Naive thymus-derived CD8-positive, alpha-beta T cell (primary cell): Measurements from ENCODE around the gene PCDHGA6. TPM values are rescaled to one million over a fixed set of nuclear protein-coding genes. Genes with fewer than 3 reads are reported as not detected.
A peak's percentile ranks its signal among the peaks of the same experiment; 100 is the strongest.
"Not testable (repeated sequence)": the region's sequence is repeated elsewhere in the genome, so short reads cannot be mapped to it uniquely, and the experiment has no call there.

Source experiments
- ATAC-seq, 2 donors: fragments of 150-1000 bp; cut with Tn5 transposase in 1 of 2; sonication (Bioruptor Pico), chemical (Tn5 transposase) in 1 of 2; 1 replicate in 1 of 2; 2 replicates in 1 of 2; pipeline ENCODE4 v1.10.0; 2021; ENCODE audit warnings: mild to moderate bottlenecking in 2 of 2, moderate library complexity in 2 of 2
- POLR2A ChIA-PET: fragments of 350-600 bp; sonication (Branson Sonifier 250); formaldehyde crosslinking; loops from one replicate; lab custom pipeline; 2021; ENCODE audit warnings: antibody characterized with exemption; lab: Charles Lee
- DNase-seq, 10 donors: peaks; one replicate each; pipeline versions ENCODE4 v3.0.0 to v3.0.0-alpha.2; 2020 to 2022
- H3K27ac Mint-ChIP-seq, 10 donors: one replicate each; pipeline ENCODE4 v1.8.0; 2020 to 2022; ENCODE audit warnings: mild to moderate bottlenecking in 10 of 10, mixed read lengths in 10 of 10, moderate library complexity in 4 of 10, inconsistent platforms in 1 of 10
- H3K27me3 Mint-ChIP-seq, 5 donors: one replicate each; pipeline ENCODE4 v1.8.0; 2021 to 2022; ENCODE audit warnings: mixed read lengths in 5 of 5
- H3K36me3 Mint-ChIP-seq, 3 donors: one replicate each; pipeline ENCODE4 v1.8.0; 2020 to 2022; ENCODE audit warnings: mixed read lengths in 3 of 3, mild to moderate bottlenecking in 2 of 3, inconsistent platforms in 1 of 3
- H3K4me1 Mint-ChIP-seq, 4 donors: one replicate each; pipeline ENCODE4 v1.8.0; 2021 to 2022; ENCODE audit warnings: mixed read lengths in 4 of 4
- H3K4me3 Mint-ChIP-seq, 10 donors: one replicate each; pipeline ENCODE4 v1.8.0; 2020 to 2022; ENCODE audit warnings: mild to moderate bottlenecking in 10 of 10, mixed read lengths in 10 of 10, moderate library complexity in 6 of 10, inconsistent platforms in 1 of 10
- H3K9me3 Mint-ChIP-seq, 9 donors: one replicate each; pipeline ENCODE4 v1.8.0; 2020 to 2022; ENCODE audit warnings: mixed read lengths in 9 of 9, mild to moderate bottlenecking in 3 of 9, inconsistent platforms in 1 of 9, moderate library complexity in 1 of 9
- polyA plus RNA-seq, 3 donors: library from polyadenylated mRNA; unstranded; fragments of 300-500 nt; fragmentation: Illumina TruSeq; gene quantifications; one replicate each; pipeline ENCODE4 v1.2.3, GENCODE V29; 2021
- total RNA-seq, 8 experiments: library from RNA in 2 of 8; stranded (reverse) in 2 of 8; gene quantifications; one replicate each; pipeline ENCODE4 v1.2.3 and lab custom pipeline; 2021 to 2026

The PCDHGA6 gene
- total and polyA plus RNA-seq, 5 experiments from 2014 or later, result 0.05 to 0.68 (median 0.60) TPM; not detected in 2

- POLR2A ChIA-PET, result no interaction called here
- peaks cover 0 to 73% (median 30%) of the 10 kb centered on the region in 9 donors for H3K9me3 Mint-ChIP-seq
Observed at GRCh38 chr5:141402553-141403243, 29.0 kb downstream of the PCDHGA6 start, which contains the start of gene PCDHGA9. PCDHGA9 (plus strand) TSS chr5:141402778; CDS start chr5:141402953, 175 bp downstream.

GRCh38 chr5:141403387-141403786 is 29.7 kb downstream of the PCDHGA6 start:
- H3K9me3 Mint-ChIP-seq, result peaks cover 0 to 80% (median 34%) of the 10 kb centered on the region in 9 donors
- peaks cover 50 to 91% (median 67%) of the 10 kb centered on the region in 5 donors for H3K27me3 Mint-ChIP-seq
- H3K27ac Mint-ChIP-seq, result no peak overlapping the region
- peaks cover 7 to 50% (median 25%) of the 10 kb centered on the region in 3 donors for H3K36me3 Mint-ChIP-seq
- ATAC-seq (no peak), DNase-seq (no peak)
- H3K4me3 Mint-ChIP-seq, result peak overlapping the region in 1 of 10 donors; percentile 7
- POLR2A ChIA-PET, result no interaction called here
- H3K4me1 Mint-ChIP-seq, result peaks cover 0 to 2% (median 2%) of the 10 kb centered on the region in 4 donors

More at GRCh38 chr5:141402553-141403243, 29.0 kb downstream of the PCDHGA6 start, which contains the start of gene PCDHGA9:
- Mint-ChIP-seq H3K27me3 (peaks cover 45 to 84% (median 63%) of the 10 kb centered on the region in 5 donors), H3K36me3 (peaks cover 7 to 45% (median 24%) of the 10 kb centered on the region in 3 donors), H3K4me1 (no peaks in the 10 kb centered on the region), H3K27ac (no peak within 1 kb of the TSS), H3K4me3 (peak within 1 kb of the TSS; percentile 43 to 77 (median 60))
- ATAC-seq (no peak), DNase-seq (no peak)

GRCh38 chr5:141407790-141408505 is 34.3 kb downstream of the PCDHGA6 start, which contains the start of gene PCDHGB6:
PCDHGB6 (plus strand) TSS chr5:141408021; CDS start chr5:141408203, 182 bp downstream.
- ATAC-seq, result peak; percentile 67 to 71

DNA sequence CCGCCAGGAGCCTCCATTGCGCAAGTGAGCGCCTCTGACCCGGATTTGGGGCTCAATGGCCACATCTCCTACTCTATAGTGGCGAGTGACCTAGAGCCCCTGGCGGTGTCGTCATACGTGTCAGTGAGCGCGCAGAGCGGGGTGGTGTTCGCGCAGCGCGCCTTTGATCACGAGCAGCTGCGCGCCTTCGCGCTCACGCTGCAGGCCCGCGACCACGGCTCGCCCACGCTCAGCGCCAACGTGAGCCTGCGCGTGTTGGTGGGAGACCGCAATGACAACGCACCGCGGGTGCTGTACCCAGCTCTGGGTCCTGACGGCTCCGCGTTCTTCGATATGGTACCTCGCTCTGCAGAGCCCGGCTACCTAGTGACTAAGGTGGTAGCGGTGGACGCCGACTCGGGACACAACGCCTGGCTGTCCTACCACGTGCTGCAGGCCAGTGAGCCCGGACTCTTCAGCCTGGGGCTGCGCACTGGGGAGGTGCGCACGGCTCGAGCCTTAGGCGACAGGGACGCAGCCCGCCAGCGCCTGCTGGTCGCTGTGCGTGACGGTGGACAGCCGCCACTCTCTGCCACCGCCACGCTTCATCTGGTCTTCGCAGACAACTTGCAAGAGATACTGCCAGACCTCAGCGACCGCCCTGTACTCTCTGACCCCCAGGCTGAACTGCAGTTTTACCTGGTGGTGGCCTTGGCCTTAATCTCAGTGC is 36.1 kb downstream of the PCDHGA6 start:
- Mint-ChIP-seq H3K36me3 (peaks cover 10 to 48% (median 24%) of the 10 kb centered on the region in 3 donors), H3K4me1 (peaks cover 9 to 21% (median 13%) of the 10 kb centered on the region in 4 donors), H3K4me3 (peak overlapping the region in 1 of 10 donors; percentile 63), H3K9me3 (peaks cover 0 to 68% (median 44%) of the 10 kb centered on the region in 9 donors), H3K27ac (no peak overlapping the region), H3K27me3 (peaks cover 49 to 78% (median 67%) of the 10 kb centered on the region in 5 donors)
- ATAC-seq, result no peak
- no peak for DNase-seq
- POLR2A ChIA-PET, result no interaction called here

More at GRCh38 chr5:141407790-141408505, 34.3 kb downstream of the PCDHGA6 start, which contains the start of gene PCDHGB6:
- POLR2A ChIA-PET, H3K4me1 Mint-ChIP-seq: not testable (repeated sequence)
- Mint-ChIP-seq H3K27me3 (peaks cover 46 to 78% (median 67%) of the 10 kb centered on the region in 5 donors), H3K4me3 (peak within 1 kb of the TSS; percentile 43 to 78 (median 61)), H3K9me3 (peaks cover 0 to 67% (median 41%) of the 10 kb centered on the region in 9 donors), H3K27ac (peak within 1 kb of the TSS in 2 of 10 donors; percentile 9 to 34), H3K36me3 (peaks cover 6 to 49% (median 27%) of the 10 kb centered on the region in 3 donors)
- DNase-seq, result peak in 4 of 10 donors; percentile 28 to 38 (median 33)

DNA sequence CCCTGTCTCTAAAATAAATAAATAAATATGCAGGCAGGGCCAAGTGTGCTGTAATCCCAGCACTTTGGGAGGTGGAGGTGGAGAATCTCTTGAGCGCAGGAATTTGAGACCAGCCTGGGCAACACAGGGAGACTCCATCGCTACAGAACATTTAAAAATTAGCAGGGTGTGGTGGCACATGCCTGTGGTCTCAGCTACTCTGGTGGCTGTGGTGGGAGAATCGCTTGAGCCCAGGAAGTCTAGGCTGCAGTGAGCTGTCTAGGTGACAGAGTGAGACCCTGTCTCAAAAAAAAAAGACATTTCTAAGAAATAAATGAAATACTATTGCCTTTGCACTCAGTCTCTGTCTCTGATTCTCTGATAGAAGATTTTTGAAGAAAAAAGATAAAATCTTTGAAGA is 37.9 kb downstream of the PCDHGA6 start:
- Mint-ChIP-seq H3K36me3 (peaks cover 14 to 46% (median 23%) of the 10 kb centered on the region in 3 donors), H3K4me1 (peaks cover 9 to 21% (median 13%) of the 10 kb centered on the region in 4 donors), H3K27ac (peak overlapping the region in 1 of 10 donors; percentile 50), H3K27me3 (peaks cover 45 to 77% (median 64%) of the 10 kb centered on the region in 5 donors), H3K9me3 (peaks cover 0 to 65% (median 40%) of the 10 kb centered on the region in 9 donors), H3K4me3 (no peak overlapping the region)
- ATAC-seq (no peak), DNase-seq (no peak)
- POLR2A ChIA-PET, result no interaction called here

- DNase-seq, result peak in 9 of 10 donors; percentile 16 to 72 (median 48)
- H3K9me3 Mint-ChIP-seq, result peaks cover 0 to 63% (median 43%) of the 10 kb centered on the region in 9 donors
- ATAC-seq, result peak; percentile 77 to 78
- POLR2A ChIA-PET, result interaction anchor here (1.6 kb wide), 1 partner anchor 93 kb away, joined by 4 read pairs; the partner anchor contains the start of gene TAF7
- peaks cover 46 to 73% (median 64%) of the 10 kb centered on the region in 5 donors for H3K27me3 Mint-ChIP-seq
- H3K27ac Mint-ChIP-seq, result peak within 1 kb of the TSS in 3 of 10 donors; percentile 46 to 76 (median 50)
- peak within 1 kb of the TSS; percentile 78 to 91 (median 90) for H3K4me3 Mint-ChIP-seq
- H3K36me3 Mint-ChIP-seq, result peaks cover 17 to 44% (median 23%) of the 10 kb centered on the region in 3 donors
- peaks cover 10 to 24% (median 15%) of the 10 kb centered on the region in 4 donors for H3K4me1 Mint-ChIP-seq
Observed at GRCh38 chr5:141412854-141413539, 39.3 kb downstream of the PCDHGA6 start, which contains the start of gene PCDHGA10. PCDHGA10 (plus strand) TSS chr5:141412987; CDS start chr5:141413176, 189 bp downstream.

- Mint-ChIP-seq H3K9me3 (peaks cover 0 to 63% (median 43%) of the 10 kb centered on the region in 9 donors), H3K4me3 (peak overlapping the region; percentile 78 to 91 (median 90)), H3K36me3 (peaks cover 22 to 44% (median 23%) of the 10 kb centered on the region in 3 donors), H3K27ac (peak overlapping the region in 3 of 10 donors; percentile 44 to 76 (median 46)), H3K4me1 (peaks cover 9 to 24% (median 16%) of the 10 kb centered on the region in 4 donors), H3K27me3 (peaks cover 48 to 73% (median 65%) of the 10 kb centered on the region in 5 donors)
- POLR2A ChIA-PET, result interaction anchor here (1.6 kb wide), 1 partner anchor 93 kb away, joined by 4 read pairs; the partner anchor contains the start of gene TAF7
- ATAC-seq, result no peak
- no peak for DNase-seq
Observed at GRCh38 chr5:141413540-141414069, 39.9 kb downstream of the PCDHGA6 start.

- Mint-ChIP-seq H3K27me3 (peaks cover 47 to 74% (median 61%) of the 10 kb centered on the region in 5 donors), H3K4me1 (peaks cover 9 to 24% (median 16%) of the 10 kb centered on the region in 4 donors), H3K4me3 (peak overlapping the region in 8 of 10 donors; percentile 0 to 81 (median 36)), H3K9me3 (peaks cover 0 to 62% (median 39%) of the 10 kb centered on the region in 9 donors), H3K36me3 (peaks cover 19 to 40% (median 24%) of the 10 kb centered on the region in 3 donors)
- ATAC-seq, POLR2A ChIA-PET, H3K27ac Mint-ChIP-seq, DNase-seq: not testable (repeated sequence)
Observed at GRCh38 chr5:141414548-141415274, 41.0 kb downstream of the PCDHGA6 start.

DNA sequence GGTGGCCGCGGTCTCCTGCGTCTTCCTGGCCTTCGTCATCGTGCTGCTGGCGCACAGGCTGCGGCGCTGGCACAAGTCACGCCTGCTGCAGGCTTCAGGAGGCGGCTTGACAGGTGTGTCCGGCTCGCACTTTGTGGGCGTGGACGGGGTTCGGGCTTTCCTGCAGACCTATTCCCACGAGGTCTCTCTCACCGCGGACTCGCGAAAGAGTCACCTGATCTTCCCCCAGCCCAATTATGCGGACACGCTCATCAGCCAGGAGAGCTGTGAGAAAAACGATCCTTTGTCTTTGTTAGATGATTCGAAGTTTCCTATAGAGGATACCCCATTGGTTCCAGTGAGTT is 41.6 kb downstream of the PCDHGA6 start:
- DNase-seq, POLR2A ChIA-PET, ATAC-seq, H3K27ac Mint-ChIP-seq: not testable (repeated sequence)
- H3K36me3 Mint-ChIP-seq, result peaks cover 21 to 41% (median 25%) of the 10 kb centered on the region in 3 donors
- peaks cover 9 to 24% (median 17%) of the 10 kb centered on the region in 4 donors for H3K4me1 Mint-ChIP-seq
- peaks cover 0 to 64% (median 35%) of the 10 kb centered on the region in 9 donors for H3K9me3 Mint-ChIP-seq
- H3K27me3 Mint-ChIP-seq, result peaks cover 48 to 74% (median 63%) of the 10 kb centered on the region in 5 donors
- peak overlapping the region in 6 of 10 donors; percentile 14 to 49 (median 31) for H3K4me3 Mint-ChIP-seq

GRCh38 chr5:141417494-141418172 is 43.9 kb downstream of the PCDHGA6 start, which contains the start of gene PCDHGB7:
PCDHGB7 (plus strand) TSS chr5:141417677; CDS start chr5:141417860, 183 bp downstream.
- peak; percentile 38 to 65 for ATAC-seq
- peaks cover 0 to 85% (median 36%) of the 10 kb centered on the region in 9 donors for H3K9me3 Mint-ChIP-seq
- POLR2A ChIA-PET, result not testable (repeated sequence)

More at GRCh38 chr5:141417494-141418172, 43.9 kb downstream of the PCDHGA6 start, which contains the start of gene PCDHGB7:
- H3K27ac Mint-ChIP-seq, result peak within 1 kb of the TSS in 5 of 10 donors; percentile 7 to 80 (median 53)
- peaks cover 36 to 54% (median 38%) of the 10 kb centered on the region in 3 donors for H3K36me3 Mint-ChIP-seq
- H3K4me1 Mint-ChIP-seq, result peaks cover 9 to 28% (median 19%) of the 10 kb centered on the region in 4 donors
- DNase-seq, result peak in 8 of 10 donors; percentile 19 to 39 (median 28)
- H3K27me3 Mint-ChIP-seq, result peaks cover 51 to 90% (median 72%) of the 10 kb centered on the region in 5 donors
- peak within 1 kb of the TSS; percentile 49 to 80 (median 70) for H3K4me3 Mint-ChIP-seq
